HT1080 (cell line): ENCODE data around the gene CLCNKA. TPM values are rescaled to one million over a fixed set of nuclear protein-coding genes. Genes with fewer than 3 reads are reported as not detected.
"Not testable (repeated sequence)": the region's sequence is repeated elsewhere in the genome, so short reads cannot be mapped to it uniquely, and the experiment has no call there.

Source experiments
- DNase-seq: peaks from one replicate; pipeline ENCODE4 v3.0.0-alpha.2; 2015; ENCODE audit warnings: low read depth
- total RNA-seq: library from RNA; depleted of rRNA; stranded (reverse); fragments of >200 nt; shearing (Covaris generic); gene quantifications from 2 replicates; pipeline ENCODE4 v1.2.3, GENCODE V29; 2014

CLCNKA gene
- total RNA-seq, 1 experiment from 2014 or later = not detected

- not testable (repeated sequence) for DNase-seq
Measured at GRCh38 chr1:16061989-16062686, 40.3 kb downstream of the CLCNKA start.

- not testable (repeated sequence) for DNase-seq
Measured at GRCh38 chr1:16062687-16063075, 40.8 kb downstream of the CLCNKA start.

GRCh38 chr1:16063226-16063829 lies 41.5 kb downstream of the CLCNKA start:
- DNase-seq = no peak

GRCh38 chr1:16063921-16064320 lies 42.1 kb downstream of the CLCNKA start:
- DNase-seq = no peak

- no peak for DNase-seq
Measured at GRCh38 chr1:16064536-16065268, 42.9 kb downstream of the CLCNKA start.

- DNase-seq = no peak
Measured at GRCh38 chr1:16065269-16065576, 43.4 kb downstream of the CLCNKA start.

- DNase-seq = no peak
Measured at GRCh38 chr1:16066245-16066644, 44.4 kb downstream of the CLCNKA start.

GRCh38 chr1:16067127-16067768 lies 45.4 kb downstream of the CLCNKA start:
- DNase-seq = no peak

- no peak for DNase-seq
Measured at GRCh38 chr1:16067933-16068332, 46.1 kb downstream of the CLCNKA start.

- peak; percentile 17 for DNase-seq
Measured at GRCh38 chr1:16068356-16069270, 46.8 kb downstream of the CLCNKA start.

GRCh38 chr1:16070640-16071355 lies 49.0 kb downstream of the CLCNKA start:
- no peak for DNase-seq

GRCh38 chr1:16071614-16072013 lies 49.8 kb downstream of the CLCNKA start:
- no peak for DNase-seq

- DNase-seq = no peak
Measured at GRCh38 chr1:16072095-16072494, 50.3 kb downstream of the CLCNKA start.

- no peak for DNase-seq
Measured at GRCh38 chr1:16072616-16073484, 51.0 kb downstream of the CLCNKA start.

- DNase-seq = no peak
Measured at GRCh38 chr1:16073490-16074119, 51.8 kb downstream of the CLCNKA start, which contains the start of gene FAM131C. FAM131C (minus strand) TSS chr1:16073651; CDS start chr1:16073442, 209 bp downstream.

GRCh38 chr1:16074217-16074616 lies 52.4 kb downstream of the CLCNKA start:
- no peak for DNase-seq

- peak; percentile 69 for DNase-seq
Measured at GRCh38 chr1:16075337-16076030, 53.6 kb downstream of the CLCNKA start.
